GM23338 (cell line): ENCODE data around the gene CFAP410. TPM values are rescaled to one million over a fixed set of nuclear protein-coding genes. Genes with fewer than 3 reads are reported as not detected.

ENCODE experiments used
- ATAC-seq: fragments of 200-7000 bp; cut with Tn5 transposase; 3 replicates; pipeline ENCODE4 v1.9.1; 2020
- DNase-seq: peaks from one replicate; pipeline ENCODE4 v3.0.0-alpha.2; 2015; ENCODE audit warnings: low spot score
- H2AFZ ChIP-seq: fragments of 200-600 bp; sonication (generic); 2 replicates; pipeline ENCODE4 v1.8.0; 2016; ENCODE audit warnings: antibody characterized with exemption, mild to moderate bottlenecking, moderate library complexity
- H3F3A ChIP-seq: fragments of 200-600 bp; sonication (generic); replicated peaks from 2 replicates; pipeline ENCODE4 v1.8.0; 2017; ENCODE audit warnings: antibody characterized with exemption, mixed run types, low read depth
- H3K27ac ChIP-seq: fragments of 200-600 bp; sonication (generic); 2 replicates; pipeline ENCODE4 v1.6.1; 2016; ENCODE audit warnings: low read depth
- H3K27me3 ChIP-seq: fragments of 200-600 bp; sonication (generic); 2 replicates; pipeline ENCODE4 v1.8.0; 2016; ENCODE audit warnings: mild to moderate bottlenecking, mixed run types, moderate library complexity; ENCODE audit not compliant: insufficient read depth
- H3K36me3 ChIP-seq: fragments of 200-600 bp; sonication (generic); 2 replicates; pipeline ENCODE4 v1.8.0; 2016; ENCODE audit warnings: mild to moderate bottlenecking; ENCODE audit not compliant: insufficient read depth
- H3K4me1 ChIP-seq: fragments of 200-600 bp; sonication (generic); 2 replicates; pipeline ENCODE4 v1.8.0; 2016; ENCODE audit warnings: mild to moderate bottlenecking, moderate library complexity; ENCODE audit not compliant: insufficient read depth
- H3K4me2 ChIP-seq: fragments of 200-600 bp; sonication (generic); 2 replicates; pipeline ENCODE4 v1.7.1; 2017; ENCODE audit warnings: mixed run types
- H3K4me3 ChIP-seq: fragments of 200-600 bp; sonication (generic); 2 replicates; pipeline ENCODE4 v1.6.1; 2016; ENCODE audit warnings: mixed run types
- H3K79me2 ChIP-seq: fragments of 200-600 bp; sonication (generic); replicated peaks from 2 replicates; pipeline ENCODE4 v1.8.0; 2017; ENCODE audit warnings: mild to moderate bottlenecking; ENCODE audit not compliant: insufficient read depth
- H3K9me2 ChIP-seq: fragments of 200-600 bp; sonication (generic); 2 replicates; pipeline ENCODE4 v1.8.0; 2017; ENCODE audit not compliant: insufficient read depth
- H4K20me1 ChIP-seq: fragments of 200-600 bp; sonication (generic); replicated peaks from 2 replicates; pipeline ENCODE4 v1.8.0; 2017; ENCODE audit warnings: mild to moderate bottlenecking; ENCODE audit not compliant: insufficient read depth
- H3K27ac Mint-ChIP-seq: 2 replicates; pipeline ENCODE4 v1.8.0; 2020; ENCODE audit warnings: inconsistent platforms, mild to moderate bottlenecking, moderate library complexity, mixed read lengths
- H3K27me3 Mint-ChIP-seq: 3 replicates; pipeline ENCODE4 v1.8.0; 2022; ENCODE audit warnings: low read depth, mild to moderate bottlenecking, moderate library complexity, mixed read lengths, inconsistent platforms; ENCODE audit not compliant: insufficient read depth, poor library complexity
- H3K36me3 Mint-ChIP-seq: 3 replicates; pipeline ENCODE4 v1.8.0; 2021; ENCODE audit warnings: low read depth, mild to moderate bottlenecking, inconsistent platforms, moderate library complexity, mixed read lengths
- H3K4me1 Mint-ChIP-seq: 3 replicates; pipeline ENCODE4 v1.8.0; 2020; ENCODE audit warnings: mild to moderate bottlenecking, inconsistent platforms, mixed read lengths
- H3K4me3 Mint-ChIP-seq: 3 replicates; pipeline ENCODE4 v1.8.0; 2021; ENCODE audit warnings: moderate library complexity, mild to moderate bottlenecking, inconsistent platforms, mixed read lengths
- H3K9me3 Mint-ChIP-seq: 3 replicates; pipeline ENCODE4 v1.8.0; 2020; ENCODE audit warnings: moderate library complexity, mild to moderate bottlenecking, inconsistent platforms, mixed read lengths
- CTCF ChIP-seq, 2 experiments: fragments of 200-600 bp in 1 of 2; sonication (generic) in 1 of 2; conservative IDR thresholded peaks; 2 replicates each; pipeline versions ENCODE4 v1.5.1 to v1.6.1; 2016 to 2017; ENCODE audit warnings: antibody characterized with exemption in 2 of 2, low read depth in 2 of 2, mild to moderate bottlenecking in 2 of 2, moderate library complexity in 1 of 2
- EZH2phosphoT487 ChIP-seq: fragments of 200-600 bp; sonication (generic); IDR thresholded peaks from one replicate; pipeline ENCODE4 v1.8.1; 2018; ENCODE audit warnings: antibody characterized with exemption; ENCODE audit not compliant: unreplicated experiment
- JUNB ChIP-seq: IDR thresholded peaks from one replicate; pipeline ENCODE4 v1.6.1; 2016; ENCODE audit warnings: antibody characterized with exemption; ENCODE audit not compliant: unreplicated experiment
- POLR2AphosphoS5 ChIP-seq: IDR thresholded peaks from 2 replicates; pipeline ENCODE4 v1.6.1; 2016; ENCODE audit warnings: antibody characterized with exemption, low read depth
- REST ChIP-seq: IDR thresholded peaks from one replicate; pipeline ENCODE4 v1.6.1; 2018; ENCODE audit warnings: antibody characterized with exemption; ENCODE audit not compliant: unreplicated experiment
- ZNF331 ChIP-seq: fragments of 250-450 bp; sonication (Bioruptor Pico); IDR thresholded peaks from 2 replicates; pipeline ENCODE4 v1.5.0; 2020; ENCODE audit warnings: low read depth, mild to moderate bottlenecking, moderate library complexity
- polyA plus RNA-seq: library from polyadenylated mRNA; unstranded; fragments of >200 nt; fragmentation: Nextera tagmentation; extraction: Ambion mirVana; gene quantifications from 2 replicates; pipeline ENCODE4 v1.2.1, GENCODE V29; 2016
- total RNA-seq: library from RNA; depleted of rRNA; stranded (reverse); fragments of >200 nt; shearing (Covaris generic); gene quantifications from 2 replicates; pipeline ENCODE4 v1.2.3, GENCODE V29; 2014
- TF ChIP-seq, protein P1 (sequence below): fragments of 250-450 bp; sonication (Bioruptor Pico); IDR thresholded peaks from 2 replicates; pipeline ENCODE4 v1.5.0; 2020; ENCODE audit warnings: mild to moderate bottlenecking, moderate library complexity

Gene CFAP410
- total and polyA plus RNA-seq, 2 experiments from 2014 or later: 11.0 to 24.0 TPM

GRCh38 chr21:44324854-44325107 lies 14.4 kb downstream of the CFAP410 start:
- Histone ChIP-seq H3K36me3 (no peaks in the 10 kb centered on the region), H3K4me3 (no peak overlapping the region), H3K4me1 (no peaks in the 10 kb centered on the region), H3F3A (no peaks in the 10 kb centered on the region), H4K20me1 (no peaks in the 10 kb centered on the region), H3K79me2 (no peaks in the 10 kb centered on the region), H3K9me2 (no peaks in the 10 kb centered on the region), H3K27ac (no peak overlapping the region), H3K27me3 (no peaks in the 10 kb centered on the region), H3K4me2 (no peak overlapping the region), H2AFZ (no peak overlapping the region)
- H3K36me3 Mint-ChIP-seq: peaks cover 3% of the 10 kb centered on the region; the same call in 1 of the 3 replicates
- H3K27ac Mint-ChIP-seq: no peak overlapping the region
- H3K4me1 Mint-ChIP-seq: no peaks in the 10 kb centered on the region
- TF ChIP-seq EZH2phosphoT487 (no peak), REST (no peak), POLR2AphosphoS5 (no peak)
- no peaks in the 10 kb centered on the region for H3K9me3 Mint-ChIP-seq
- ATAC-seq: no peak
- H3K4me3 Mint-ChIP-seq: no peak overlapping the region
- DNase-seq: no peak
- H3K27me3 Mint-ChIP-seq: peaks cover 13% of the 10 kb centered on the region

GRCh38 chr21:44324106-44324853 lies 14.9 kb downstream of the CFAP410 start:
- Histone ChIP-seq H3K27ac (no peak overlapping the region), H3K79me2 (no peaks in the 10 kb centered on the region), H3K36me3 (no peaks in the 10 kb centered on the region), H4K20me1 (no peaks in the 10 kb centered on the region), H3K27me3 (no peaks in the 10 kb centered on the region), H3K4me1 (no peaks in the 10 kb centered on the region), H2AFZ (no peak overlapping the region), H3K4me2 (no peak overlapping the region), H3F3A (no peaks in the 10 kb centered on the region), H3K9me2 (no peaks in the 10 kb centered on the region), H3K4me3 (no peak overlapping the region)
- TF ChIP-seq JUNB (no peak), CTCF (conservative IDR thresholded peaks at IDR 0.05; ENCODE audit: low read depth in 2 of 2) (no peak), ZNF331 (CRISPR knock-in tag) (no peak)
- TF ChIP-seq, protein P1, sequence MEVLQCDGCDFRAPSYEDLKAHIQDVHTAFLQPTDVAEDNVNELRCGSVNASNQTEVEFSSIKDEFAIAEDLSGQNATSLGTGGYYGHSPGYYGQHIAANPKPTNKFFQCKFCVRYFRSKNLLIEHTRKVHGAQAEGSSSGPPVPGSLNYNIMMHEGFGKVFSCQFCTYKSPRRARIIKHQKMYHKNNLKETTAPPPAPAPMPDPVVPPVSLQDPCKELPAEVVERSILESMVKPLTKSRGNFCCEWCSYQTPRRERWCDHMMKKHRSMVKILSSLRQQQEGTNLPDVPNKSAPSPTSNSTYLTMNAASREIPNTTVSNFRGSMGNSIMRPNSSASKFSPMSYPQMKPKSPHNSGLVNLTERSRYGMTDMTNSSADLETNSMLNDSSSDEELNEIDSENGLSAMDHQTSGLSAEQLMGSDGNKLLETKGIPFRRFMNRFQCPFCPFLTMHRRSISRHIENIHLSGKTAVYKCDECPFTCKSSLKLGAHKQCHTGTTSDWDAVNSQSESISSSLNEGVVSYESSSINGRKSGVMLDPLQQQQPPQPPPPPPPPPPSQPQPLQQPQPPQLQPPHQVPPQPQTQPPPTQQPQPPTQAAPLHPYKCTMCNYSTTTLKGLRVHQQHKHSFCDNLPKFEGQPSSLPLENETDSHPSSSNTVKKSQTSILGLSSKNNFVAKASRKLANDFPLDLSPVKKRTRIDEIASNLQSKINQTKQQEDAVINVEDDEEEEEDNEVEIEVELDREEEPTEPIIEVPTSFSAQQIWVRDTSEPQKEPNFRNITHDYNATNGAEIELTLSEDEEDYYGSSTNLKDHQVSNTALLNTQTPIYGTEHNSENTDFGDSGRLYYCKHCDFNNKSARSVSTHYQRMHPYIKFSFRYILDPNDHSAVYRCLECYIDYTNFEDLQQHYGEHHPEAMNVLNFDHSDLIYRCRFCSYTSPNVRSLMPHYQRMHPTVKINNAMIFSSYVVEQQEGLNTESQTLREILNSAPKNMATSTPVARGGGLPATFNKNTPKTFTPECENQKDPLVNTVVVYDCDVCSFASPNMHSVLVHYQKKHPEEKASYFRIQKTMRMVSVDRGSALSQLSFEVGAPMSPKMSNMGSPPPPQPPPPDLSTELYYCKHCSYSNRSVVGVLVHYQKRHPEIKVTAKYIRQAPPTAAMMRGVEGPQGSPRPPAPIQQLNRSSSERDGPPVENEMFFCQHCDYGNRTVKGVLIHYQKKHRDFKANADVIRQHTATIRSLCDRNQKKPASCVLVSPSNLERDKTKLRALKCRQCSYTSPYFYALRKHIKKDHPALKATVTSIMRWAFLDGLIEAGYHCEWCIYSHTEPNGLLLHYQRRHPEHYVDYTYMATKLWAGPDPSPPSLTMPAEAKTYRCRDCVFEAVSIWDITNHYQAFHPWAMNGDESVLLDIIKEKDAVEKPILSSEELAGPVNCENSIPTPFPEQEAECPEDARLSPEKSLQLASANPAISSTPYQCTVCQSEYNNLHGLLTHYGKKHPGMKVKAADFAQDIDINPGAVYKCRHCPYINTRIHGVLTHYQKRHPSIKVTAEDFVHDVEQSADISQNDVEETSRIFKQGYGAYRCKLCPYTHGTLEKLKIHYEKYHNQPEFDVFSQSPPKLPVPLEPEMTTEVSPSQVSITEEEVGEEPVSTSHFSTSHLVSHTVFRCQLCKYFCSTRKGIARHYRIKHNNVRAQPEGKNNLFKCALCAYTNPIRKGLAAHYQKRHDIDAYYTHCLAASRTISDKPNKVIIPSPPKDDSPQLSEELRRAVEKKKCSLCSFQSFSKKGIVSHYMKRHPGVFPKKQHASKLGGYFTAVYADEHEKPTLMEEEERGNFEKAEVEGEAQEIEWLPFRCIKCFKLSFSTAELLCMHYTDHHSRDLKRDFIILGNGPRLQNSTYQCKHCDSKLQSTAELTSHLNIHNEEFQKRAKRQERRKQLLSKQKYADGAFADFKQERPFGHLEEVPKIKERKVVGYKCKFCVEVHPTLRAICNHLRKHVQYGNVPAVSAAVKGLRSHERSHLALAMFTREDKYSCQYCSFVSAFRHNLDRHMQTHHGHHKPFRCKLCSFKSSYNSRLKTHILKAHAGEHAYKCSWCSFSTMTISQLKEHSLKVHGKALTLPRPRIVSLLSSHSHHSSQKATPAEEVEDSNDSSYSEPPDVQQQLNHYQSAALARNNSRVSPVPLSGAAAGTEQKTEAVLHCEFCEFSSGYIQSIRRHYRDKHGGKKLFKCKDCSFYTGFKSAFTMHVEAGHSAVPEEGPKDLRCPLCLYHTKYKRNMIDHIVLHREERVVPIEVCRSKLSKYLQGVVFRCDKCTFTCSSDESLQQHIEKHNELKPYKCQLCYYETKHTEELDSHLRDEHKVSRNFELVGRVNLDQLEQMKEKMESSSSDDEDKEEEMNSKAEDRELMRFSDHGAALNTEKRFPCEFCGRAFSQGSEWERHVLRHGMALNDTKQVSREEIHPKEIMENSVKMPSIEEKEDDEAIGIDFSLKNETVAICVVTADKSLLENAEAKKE (CRISPR knock-in tag): no peak
- no peaks in the 10 kb centered on the region for H3K4me1 Mint-ChIP-seq
- no peak overlapping the region for H3K4me3 Mint-ChIP-seq
- peaks cover 3% of the 10 kb centered on the region; the same call in 1 of the 3 replicates for H3K36me3 Mint-ChIP-seq
- ATAC-seq (no peak), DNase-seq (no peak)
- H3K9me3 Mint-ChIP-seq: no peaks in the 10 kb centered on the region
- H3K27ac Mint-ChIP-seq: no peak overlapping the region
- H3K27me3 Mint-ChIP-seq: peaks cover 10% of the 10 kb centered on the region
